ENCODE measurements around the gene LIPA. TPM values are rescaled to one million over a fixed set of nuclear protein-coding genes. Genes with fewer than 3 reads are reported as not detected.

LIPA gene
- total RNA-seq, 5 donors from 2014 or later (not counting 1 experiment from before 2014, with no cell fraction given): 23.2 to 38.2 (median 33.6) TPM

DNA sequence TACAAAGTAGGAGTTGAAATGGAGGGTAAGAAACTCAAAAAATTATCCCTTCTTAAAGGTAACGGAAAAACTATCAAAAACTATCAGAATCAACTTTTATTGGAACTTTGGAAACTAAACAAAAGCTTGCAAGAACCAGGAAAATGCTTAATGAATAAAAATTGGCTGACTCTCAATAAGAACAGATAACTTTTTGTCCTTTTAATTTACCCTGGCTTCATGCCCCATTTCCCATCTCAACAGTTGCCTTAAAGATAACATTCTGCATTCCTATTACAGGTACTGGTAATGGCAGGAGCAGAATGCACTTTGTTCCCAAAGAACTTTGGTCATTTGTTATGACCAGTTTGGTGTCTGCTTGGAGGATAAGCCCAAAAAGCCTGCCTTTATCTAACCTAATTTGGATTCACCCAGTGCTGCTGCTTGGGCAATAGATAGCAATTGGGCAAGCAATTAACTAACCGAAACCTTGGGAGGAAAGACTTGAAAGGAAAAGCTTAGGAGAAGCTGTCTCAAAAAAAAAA is 62.3 kb downstream of the LIPA start:
- H3K36me3 ChIP-seq (ENCODE audit: control insufficient read depth in 2 of 2, extremely low read depth in 1 of 2, insufficient read depth in 1 of 2, low read length in 1 of 2): no peaks in the 10 kb centered on the region
- ChIA-PET POLR2A (interaction anchor here in 1 of 2 donors (0.6 to 0.7 kb wide), 2 partner anchors 10 to 192 kb away, joined by 3 read pairs; no protein-coding TSS in a partner anchor), CTCF (no interaction called here)
- H3K4me3 ChIP-seq (ENCODE audit: control insufficient read depth in 1 of 2, extremely low read depth in 1 of 2, low read length in 1 of 2): no peak overlapping the region
- no peaks in the 10 kb centered on the region for H3K9me3 ChIP-seq
- H3K4me1 ChIP-seq (ENCODE audit: control insufficient read depth in 1 of 2, extremely low read depth in 1 of 2, insufficient read depth in 2 of 2, low read length in 2 of 2): no peaks in the 10 kb centered on the region
- H3K4me1 Mint-ChIP-seq: peaks cover 0 to 2% (median 0%) of the 10 kb centered on the region in 3 donors
- no peak overlapping the region for H3K27ac Mint-ChIP-seq
- no CpG with 5 or more reads among the region's 2 CpGs for WGBS (ENCODE audit: insufficient coverage)
- no peaks in the 10 kb centered on the region for H3K9me3 Mint-ChIP-seq
- DNase-seq: no peak
- H3K27me3 ChIP-seq (replicated peaks in 1 of 2; ENCODE audit: control insufficient read depth in 2 of 2, extremely low read depth in 1 of 2, insufficient read depth in 2 of 2, low read length in 1 of 2): no peaks in the 10 kb centered on the region
- no peak for ATAC-seq (replicated peaks in 1 of 4)
- H3K4me3 Mint-ChIP-seq: no peak overlapping the region
- H3K27ac ChIP-seq (ENCODE audit: low read length): no peak overlapping the region
- peaks cover 14 to 17% of the 10 kb centered on the region in 2 donors for H3K27me3 Mint-ChIP-seq
- H3K36me3 Mint-ChIP-seq: no peaks in the 10 kb centered on the region

DNA sequence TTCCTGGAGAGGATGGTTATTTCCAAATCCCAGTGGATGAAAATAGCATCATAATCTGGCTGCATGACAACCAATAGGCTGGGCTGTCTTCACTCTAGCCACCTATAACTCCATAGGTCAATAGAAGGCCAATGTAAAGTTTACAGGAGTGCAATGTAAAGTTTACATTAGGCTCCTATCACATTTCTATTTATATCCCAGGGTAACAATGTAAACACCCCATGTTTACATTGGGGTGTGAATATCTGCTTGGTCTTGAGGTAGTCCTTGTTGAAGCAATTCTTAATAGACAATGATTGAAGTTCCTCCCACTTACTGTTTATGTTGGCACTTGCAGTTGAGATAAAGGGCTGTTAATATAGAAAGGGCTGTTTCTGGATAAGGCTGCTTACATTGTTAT is 65.9 kb downstream of the LIPA start:
- DNase-seq: no peak
- CTCF ChIA-PET: no interaction called here
- H3K27me3 Mint-ChIP-seq: peaks cover 6 to 11% of the 10 kb centered on the region in 2 donors

DNA sequence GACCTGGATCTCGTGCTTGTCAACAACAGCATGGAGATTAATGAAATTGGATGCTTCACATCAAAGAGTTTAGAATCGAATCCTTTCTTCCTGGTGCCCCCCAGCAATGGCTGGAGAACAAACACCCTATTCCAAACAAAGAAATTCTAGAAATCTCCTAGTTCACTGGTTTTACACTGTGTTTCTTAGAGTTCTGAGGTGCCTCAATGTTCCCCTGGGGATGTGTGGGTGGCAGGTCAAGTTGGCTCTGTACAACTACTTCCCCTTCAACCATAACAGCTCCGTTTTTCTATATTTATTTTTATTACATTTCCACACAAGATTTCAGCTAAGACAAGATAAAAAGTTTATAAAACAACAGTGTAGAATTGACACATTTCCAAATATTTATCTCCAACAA is 66.9 kb downstream of the LIPA start:
- POLR2A ChIA-PET: no interaction called here
- CTCF ChIA-PET: no interaction called here
- no peaks in the 10 kb centered on the region for H3K36me3 Mint-ChIP-seq

More for the DNA sequence above, 65.9 kb downstream of the LIPA start:
- no peaks in the 10 kb centered on the region for H3K4me1 ChIP-seq (ENCODE audit: control insufficient read depth in 1 of 2, extremely low read depth in 1 of 2, insufficient read depth in 2 of 2, low read length in 2 of 2)
- no peaks in the 10 kb centered on the region for H3K36me3 ChIP-seq (ENCODE audit: control insufficient read depth in 2 of 2, extremely low read depth in 1 of 2, insufficient read depth in 1 of 2, low read length in 1 of 2)
- POLR2A ChIA-PET: no interaction called here
- no peaks in the 10 kb centered on the region for H3K9me3 ChIP-seq
- H3K27ac Mint-ChIP-seq: no peak overlapping the region
- H3K4me1 Mint-ChIP-seq: peaks cover 0 to 2% (median 0%) of the 10 kb centered on the region in 3 donors
- no peak overlapping the region for H3K27ac ChIP-seq (ENCODE audit: low read length)
- no peaks in the 10 kb centered on the region for H3K36me3 Mint-ChIP-seq
- no peak overlapping the region for H3K4me3 Mint-ChIP-seq
- no peaks in the 10 kb centered on the region for H3K27me3 ChIP-seq (replicated peaks in 1 of 2; ENCODE audit: control insufficient read depth in 2 of 2, extremely low read depth in 1 of 2, insufficient read depth in 2 of 2, low read length in 1 of 2)
- no peak for ATAC-seq (replicated peaks in 1 of 4)
- H3K9me3 Mint-ChIP-seq: no peaks in the 10 kb centered on the region
- no peak overlapping the region for H3K4me3 ChIP-seq (ENCODE audit: control insufficient read depth in 1 of 2, extremely low read depth in 1 of 2, low read length in 1 of 2)

DNA sequence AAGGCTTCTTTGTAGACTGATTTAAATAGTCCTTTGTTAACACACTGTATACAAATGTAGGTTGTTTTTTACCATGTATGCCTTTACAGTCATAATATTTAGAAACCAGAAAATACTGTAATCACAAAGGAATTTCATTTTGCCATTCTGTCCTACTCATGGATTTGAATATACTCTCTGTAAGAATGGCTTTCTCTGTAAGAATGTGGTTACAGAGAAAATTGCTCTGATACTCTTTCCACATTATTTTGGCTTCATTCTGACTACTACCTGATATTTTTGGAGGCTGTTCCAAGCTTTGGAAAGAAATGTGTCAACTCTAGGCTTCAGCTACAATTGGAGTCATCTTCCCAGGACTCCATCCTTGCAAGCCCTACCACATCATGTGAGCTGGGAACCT is 68.0 kb downstream of the LIPA start:
- Mint-ChIP-seq H3K4me1 (peaks cover 0 to 2% (median 0%) of the 10 kb centered on the region in 3 donors), H3K9me3 (no peaks in the 10 kb centered on the region), H3K27ac (no peak overlapping the region), H3K36me3 (no peaks in the 10 kb centered on the region), H3K4me3 (no peak overlapping the region), H3K27me3 (peaks cover 6 to 12% of the 10 kb centered on the region in 2 donors)
- Histone ChIP-seq H3K9me3 (no peaks in the 10 kb centered on the region), H3K27ac (ENCODE audit: low read length) (no peak overlapping the region), H3K36me3 (ENCODE audit: control insufficient read depth in 2 of 2, extremely low read depth in 1 of 2, insufficient read depth in 1 of 2, low read length in 1 of 2) (no peaks in the 10 kb centered on the region), H3K27me3 (replicated peaks in 1 of 2; ENCODE audit: control insufficient read depth in 2 of 2, extremely low read depth in 1 of 2, insufficient read depth in 2 of 2, low read length in 1 of 2) (no peaks in the 10 kb centered on the region), H3K4me3 (ENCODE audit: control insufficient read depth in 1 of 2, extremely low read depth in 1 of 2, low read length in 1 of 2) (no peak overlapping the region), H3K4me1 (ENCODE audit: control insufficient read depth in 1 of 2, extremely low read depth in 1 of 2, insufficient read depth in 2 of 2, low read length in 2 of 2) (no peaks in the 10 kb centered on the region)
- no peak for DNase-seq
- CTCF ChIA-PET: no interaction called here
- ATAC-seq (replicated peaks in 1 of 4): no peak
- POLR2A ChIA-PET: interaction anchor here in 1 of 2 donors (0.6 kb wide), 1 partner anchor 352 kb away, joined by 3 read pairs; no protein-coding TSS in a partner anchor

More for the DNA sequence above, 66.9 kb downstream of the LIPA start:
- no peaks in the 10 kb centered on the region for H3K36me3 ChIP-seq (ENCODE audit: control insufficient read depth in 2 of 2, extremely low read depth in 1 of 2, insufficient read depth in 1 of 2, low read length in 1 of 2)
- no peaks in the 10 kb centered on the region for H3K4me1 ChIP-seq (ENCODE audit: control insufficient read depth in 1 of 2, extremely low read depth in 1 of 2, insufficient read depth in 2 of 2, low read length in 2 of 2)
- DNase-seq (no peak), ATAC-seq (replicated peaks in 1 of 4) (no peak)
- WGBS (ENCODE audit: insufficient coverage): 40% methylated on average over 1 of the region's 3 CpGs
- H3K4me3 ChIP-seq (ENCODE audit: control insufficient read depth in 1 of 2, extremely low read depth in 1 of 2, low read length in 1 of 2): no peak overlapping the region
- H3K27ac ChIP-seq (ENCODE audit: low read length): no peak overlapping the region
- H3K27ac Mint-ChIP-seq: no peak overlapping the region
- H3K27me3 Mint-ChIP-seq: peaks cover 6 to 11% of the 10 kb centered on the region in 2 donors
- H3K27me3 ChIP-seq (replicated peaks in 1 of 2; ENCODE audit: control insufficient read depth in 2 of 2, extremely low read depth in 1 of 2, insufficient read depth in 2 of 2, low read length in 1 of 2): no peaks in the 10 kb centered on the region
- no peak overlapping the region for H3K4me3 Mint-ChIP-seq
- H3K9me3 Mint-ChIP-seq: no peaks in the 10 kb centered on the region
- no peaks in the 10 kb centered on the region for H3K9me3 ChIP-seq
- H3K4me1 Mint-ChIP-seq: peaks cover 0 to 2% (median 0%) of the 10 kb centered on the region in 3 donors

DNA sequence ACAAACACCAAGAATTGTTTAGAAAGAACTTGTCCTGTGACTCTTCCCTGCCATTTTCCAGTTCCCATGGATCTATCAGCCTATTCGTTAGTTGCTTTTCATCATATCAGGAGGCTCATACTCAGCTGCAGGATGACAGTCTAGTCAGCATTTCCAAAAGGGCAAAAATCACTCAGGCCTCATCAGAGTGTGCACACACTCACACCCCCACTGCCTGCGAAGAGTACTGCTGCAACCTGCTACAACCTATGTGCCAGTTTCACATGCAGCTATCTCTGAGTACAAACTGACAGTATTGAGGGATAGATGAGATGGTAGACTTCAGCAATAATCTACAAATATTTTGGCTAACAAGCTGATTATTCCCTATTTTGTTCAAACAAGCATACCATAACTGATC is 68.7 kb downstream of the LIPA start:
- 43% methylated on average over 1 of the region's 2 CpGs for WGBS (ENCODE audit: insufficient coverage)
- H3K4me1 Mint-ChIP-seq: peaks cover 0 to 2% (median 0%) of the 10 kb centered on the region in 3 donors
- no peak overlapping the region for H3K27ac ChIP-seq (ENCODE audit: low read length)

DNA sequence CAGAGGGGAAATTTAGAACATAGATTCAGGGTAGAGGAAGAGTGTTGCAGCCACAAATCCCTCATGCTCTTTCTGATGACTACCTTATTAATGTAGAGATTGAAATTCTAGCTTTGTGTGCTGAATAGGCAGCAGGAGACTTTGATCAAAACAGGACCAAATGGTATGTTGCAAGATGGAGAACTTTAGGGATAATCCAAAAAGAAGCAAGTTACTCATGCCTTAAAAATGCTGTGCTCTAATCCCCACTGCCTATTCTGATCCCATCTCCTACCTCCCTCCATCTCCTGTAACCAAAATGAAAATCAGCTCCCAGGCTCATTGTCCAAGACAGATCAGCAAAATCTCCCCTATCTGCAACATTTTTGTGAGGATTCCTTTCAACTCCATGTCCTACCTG is 75.8 kb downstream of the LIPA start:
- H3K4me3 ChIP-seq (ENCODE audit: control insufficient read depth in 1 of 2, extremely low read depth in 1 of 2, low read length in 1 of 2): no peak overlapping the region
- no peaks in the 10 kb centered on the region for H3K36me3 ChIP-seq (ENCODE audit: control insufficient read depth in 2 of 2, extremely low read depth in 1 of 2, insufficient read depth in 1 of 2, low read length in 1 of 2)
- POLR2A ChIA-PET: no interaction called here
- CTCF ChIA-PET: interaction anchor here in 1 of 2 donors (0.6 kb wide), 1 partner anchor 40 kb away, joined by 3 read pairs; no protein-coding TSS in a partner anchor
- ATAC-seq (replicated peaks in 1 of 4): no peak
- Mint-ChIP-seq H3K36me3 (no peaks in the 10 kb centered on the region), H3K9me3 (no peaks in the 10 kb centered on the region), H3K4me3 (no peak overlapping the region), H3K4me1 (no peaks in the 10 kb centered on the region), H3K27me3 (peaks cover 12 to 16% of the 10 kb centered on the region in 2 donors), H3K27ac (no peak overlapping the region)
- no peak for DNase-seq
- H3K4me1 ChIP-seq (ENCODE audit: control insufficient read depth in 1 of 2, extremely low read depth in 1 of 2, insufficient read depth in 2 of 2, low read length in 2 of 2): no peaks in the 10 kb centered on the region
- H3K27ac ChIP-seq (ENCODE audit: low read length): no peak overlapping the region
- no peaks in the 10 kb centered on the region for H3K27me3 ChIP-seq (replicated peaks in 1 of 2; ENCODE audit: control insufficient read depth in 2 of 2, extremely low read depth in 1 of 2, insufficient read depth in 2 of 2, low read length in 1 of 2)
- H3K9me3 ChIP-seq: no peaks in the 10 kb centered on the region

More for the DNA sequence above, 68.7 kb downstream of the LIPA start:
- ATAC-seq (replicated peaks in 1 of 4) (no peak), DNase-seq (no peak)
- Mint-ChIP-seq H3K9me3 (no peaks in the 10 kb centered on the region), H3K27me3 (peaks cover 6 to 12% of the 10 kb centered on the region in 2 donors), H3K27ac (no peak overlapping the region), H3K36me3 (no peaks in the 10 kb centered on the region), H3K4me3 (no peak overlapping the region)
- POLR2A ChIA-PET: no interaction called here
- Histone ChIP-seq H3K36me3 (ENCODE audit: control insufficient read depth in 2 of 2, extremely low read depth in 1 of 2, insufficient read depth in 1 of 2, low read length in 1 of 2) (no peaks in the 10 kb centered on the region), H3K9me3 (no peaks in the 10 kb centered on the region), H3K4me3 (ENCODE audit: control insufficient read depth in 1 of 2, extremely low read depth in 1 of 2, low read length in 1 of 2) (no peak overlapping the region), H3K27me3 (replicated peaks in 1 of 2; ENCODE audit: control insufficient read depth in 2 of 2, extremely low read depth in 1 of 2, insufficient read depth in 2 of 2, low read length in 1 of 2) (no peaks in the 10 kb centered on the region), H3K4me1 (ENCODE audit: control insufficient read depth in 1 of 2, extremely low read depth in 1 of 2, insufficient read depth in 2 of 2, low read length in 2 of 2) (no peaks in the 10 kb centered on the region)
- CTCF ChIA-PET: no interaction called here

DNA sequence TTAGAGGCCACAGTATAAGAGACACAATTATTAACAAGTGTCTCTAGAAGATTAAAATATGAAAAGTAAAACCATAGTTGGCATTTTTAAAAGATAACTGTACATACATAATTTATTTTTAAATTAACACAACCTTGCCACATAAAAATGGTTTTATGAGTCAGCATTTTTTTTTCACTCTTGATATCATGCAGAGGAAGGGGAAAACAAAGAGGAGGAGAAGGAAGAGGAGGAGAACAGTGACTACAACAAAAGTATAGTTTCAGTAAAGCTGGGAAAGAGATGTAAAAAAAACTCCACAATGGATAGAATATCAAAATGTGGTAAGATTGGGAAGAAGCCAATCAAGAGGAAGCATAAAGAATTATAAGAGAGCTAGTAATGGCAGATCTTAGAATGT is 78.5 kb downstream of the LIPA start:
- Histone ChIP-seq H3K36me3 (ENCODE audit: control insufficient read depth in 2 of 2, extremely low read depth in 1 of 2, insufficient read depth in 1 of 2, low read length in 1 of 2) (no peaks in the 10 kb centered on the region), H3K27me3 (replicated peaks in 1 of 2; ENCODE audit: control insufficient read depth in 2 of 2, extremely low read depth in 1 of 2, insufficient read depth in 2 of 2, low read length in 1 of 2) (no peaks in the 10 kb centered on the region), H3K4me1 (ENCODE audit: control insufficient read depth in 1 of 2, extremely low read depth in 1 of 2, insufficient read depth in 2 of 2, low read length in 2 of 2) (no peaks in the 10 kb centered on the region), H3K27ac (ENCODE audit: low read length) (no peak overlapping the region), H3K9me3 (no peaks in the 10 kb centered on the region), H3K4me3 (ENCODE audit: control insufficient read depth in 1 of 2, extremely low read depth in 1 of 2, low read length in 1 of 2) (no peak overlapping the region)
- ChIA-PET POLR2A (interaction anchor here in 1 of 2 donors (0.6 kb wide), 1 partner anchor 36 kb away, joined by 3 read pairs; no protein-coding TSS in a partner anchor), CTCF (interaction anchor here (0.7 kb wide), 3 partner anchors 10 to 444 kb away, joined by 3 to 4 read pairs (median 3); no protein-coding TSS in a partner anchor)
- ATAC-seq (replicated peaks in 1 of 4) (no peak), DNase-seq (no peak)
- Mint-ChIP-seq H3K9me3 (no peaks in the 10 kb centered on the region), H3K36me3 (no peaks in the 10 kb centered on the region), H3K27ac (no peak overlapping the region), H3K27me3 (peaks cover 15 to 17% of the 10 kb centered on the region in 2 donors), H3K4me1 (no peaks in the 10 kb centered on the region), H3K4me3 (no peak overlapping the region)

Data from T-cell (primary cell).